H1 (cell line): Measurements from ENCODE around the gene MYH7B. TPM values are rescaled to one million over a fixed set of nuclear protein-coding genes. Genes with fewer than 3 reads are reported as not detected.

Source experiments
- CTCF ChIA-PET: fragments of 300-600 bp; sonication (Branson Sonifier 250); formaldehyde crosslinking; loops from one replicate; lab custom pipeline; 2021; ENCODE audit not compliant: partially characterized antibody; lab: Charles Lee
- POLR2A ChIA-PET: fragments of 300-600 bp; sonication (Branson Sonifier 250); formaldehyde crosslinking; loops from one replicate; lab custom pipeline; 2021; ENCODE audit warnings: inconsistent platforms; ENCODE audit not compliant: partially characterized antibody; lab: Charles Lee
- DNase-seq, 2 experiments: peaks; one replicate each; pipeline versions ENCODE4 v3.0.0 to v3.0.0-alpha.2; 2010 to 2022; ENCODE audit warnings: low spot score in 2 of 2, low read depth in 1 of 2, mixed read lengths in 1 of 2
- FAIRE-seq: peaks from 2 replicates; lab custom pipeline; 2011; peaks lifted over from hg19 to GRCh38; lab: Jason Lieb, UNC
- H2AFZ ChIP-seq: 2 replicates; pipeline ENCODE4 v1.8.1; 2012; ENCODE audit warnings: low read length, inconsistent platforms
- H2AK5ac ChIP-seq: 2 replicates; pipeline ENCODE4 v1.6.1; 2013; ENCODE audit warnings: low read depth, low read length
- H2BK120ac ChIP-seq: replicated peaks from 2 replicates; pipeline ENCODE3; 2013; ENCODE audit warnings: low read depth, low read length, inconsistent platforms
- H2BK12ac ChIP-seq: 2 replicates; pipeline ENCODE4 v1.6.1; 2013; ENCODE audit warnings: low read depth, low read length
- H2BK15ac ChIP-seq: 2 replicates; pipeline ENCODE4 v1.6.1; 2013; ENCODE audit warnings: low read length
- H2BK20ac ChIP-seq: 2 replicates; pipeline ENCODE4 v1.6.1; 2013; ENCODE audit warnings: low read length
- H2BK5ac ChIP-seq: 2 replicates; pipeline ENCODE4 v1.6.1; 2013; ENCODE audit warnings: low read depth, low read length
- H3K14ac ChIP-seq: 2 replicates; pipeline ENCODE4 v1.6.1; 2013; ENCODE audit warnings: inconsistent platforms; ENCODE audit not compliant: insufficient read length
- H3K18ac ChIP-seq: 2 replicates; pipeline ENCODE4 v1.6.1; 2013; ENCODE audit warnings: low read length; ENCODE audit errors: extremely low read depth
- H3K23ac ChIP-seq: 2 replicates; pipeline ENCODE4 v1.6.1; 2013; ENCODE audit warnings: inconsistent platforms; ENCODE audit not compliant: insufficient read length
- H3K23me2 ChIP-seq: 2 replicates; pipeline ENCODE4 v1.6.1; 2013; ENCODE audit warnings: low read depth, low read length
- H3K27ac ChIP-seq: 2 replicates; pipeline ENCODE4 v1.6.1; 2011; ENCODE audit warnings: low read depth, low read length, inconsistent platforms
- H3K27me3 ChIP-seq, 4 experiments: replicated peaks in 1 of 4; 1 replicate in 1 of 4; 2 replicates in 3 of 4; pipeline versions ENCODE4 v1.6.1 to v1.8.1; 2011 to 2013; ENCODE audit warnings: low read length in 3 of 4, mild to moderate bottlenecking in 3 of 4, inconsistent platforms in 2 of 4, mixed read lengths in 2 of 4, moderate library complexity in 1 of 4; ENCODE audit not compliant: control insufficient read depth in 3 of 4, insufficient read depth in 3 of 4; ENCODE audit errors: extremely low read depth in 1 of 4
- H3K36me3 ChIP-seq, 4 experiments: 2 replicates each; pipeline versions ENCODE4 v1.6.1 to v1.8.1; 2011 to 2013; ENCODE audit warnings: mild to moderate bottlenecking in 4 of 4, low read length in 3 of 4, moderate library complexity in 2 of 4, control low read depth in 1 of 4, inconsistent platforms in 1 of 4; ENCODE audit not compliant: insufficient read depth in 4 of 4, control insufficient read depth in 2 of 4
- H3K4ac ChIP-seq: replicated peaks from 2 replicates; pipeline ENCODE3; 2013; ENCODE audit warnings: low read length, low read depth, mixed read lengths, inconsistent platforms; ENCODE audit not compliant: insufficient read length
- H3K4me1 ChIP-seq, 4 experiments: replicated peaks in 1 of 4; 1 replicate in 1 of 4; 2 replicates in 3 of 4; pipeline versions ENCODE4 v1.6.1 to v1.8.1; 2011 to 2013; ENCODE audit warnings: low read length in 3 of 4, inconsistent platforms in 2 of 4, mixed read lengths in 1 of 4; ENCODE audit not compliant: insufficient read depth in 4 of 4, control insufficient read depth in 3 of 4
- H3K4me2 ChIP-seq, 2 experiments: 2 replicates each; pipeline versions ENCODE4 v1.6.1 to v1.8.1; 2011 to 2013; ENCODE audit warnings: low read depth in 2 of 2, low read length in 2 of 2, control low read depth in 1 of 2, inconsistent platforms in 1 of 2, mild to moderate bottlenecking in 1 of 2; ENCODE audit not compliant: insufficient read depth in 1 of 2
- H3K4me3 ChIP-seq, 4 experiments: fragments of 200-600, 300-600 bp in 1 of 4; sonication (generic), shearing (Covaris generic), sonication (Bioruptor Twin) in 1 of 4; 2 replicates each; pipeline versions ENCODE4 v1.5.1 to v1.8.1; 2011 to 2016; ENCODE audit warnings: low read length in 4 of 4, low read depth in 3 of 4, control low read depth in 2 of 4, inconsistent platforms in 2 of 4, mild to moderate bottlenecking in 2 of 4, mixed read lengths in 1 of 4, moderate library complexity in 1 of 4; ENCODE audit not compliant: insufficient read depth in 2 of 4; ENCODE audit errors: extremely low read depth in 1 of 4
- H3K56ac ChIP-seq: replicated peaks from 2 replicates; pipeline ENCODE3; 2013; ENCODE audit warnings: low read depth, mild to moderate bottlenecking, mixed read lengths, low read length, inconsistent platforms; ENCODE audit not compliant: insufficient read length
- H3K79me1 ChIP-seq: 2 replicates; pipeline ENCODE4 v1.6.1; 2013; ENCODE audit warnings: low read depth, low read length, control low read depth
- H3K79me2 ChIP-seq, 2 experiments: 2 replicates each; pipeline versions ENCODE4 v1.6.1 to v1.8.1; 2012 to 2013; ENCODE audit warnings: low read length in 2 of 2, mild to moderate bottlenecking in 2 of 2, inconsistent platforms in 1 of 2; ENCODE audit not compliant: insufficient read depth in 2 of 2, control insufficient read depth in 1 of 2
- H3K9ac ChIP-seq, 4 experiments: replicated peaks in 1 of 4; 1 replicate in 1 of 4; 2 replicates in 3 of 4; pipeline versions ENCODE4 v1.6.1 to v1.8.1; 2011 to 2013; ENCODE audit warnings: low read depth in 3 of 4, low read length in 3 of 4, control low read depth in 2 of 4, mild to moderate bottlenecking in 2 of 4, moderate library complexity in 2 of 4, inconsistent platforms in 1 of 4; ENCODE audit errors: extremely low read depth in 1 of 4
- H3K9me3 ChIP-seq, 2 experiments: 2 replicates each; pipeline versions ENCODE4 v1.6.1 to v1.8.1; 2012 to 2013; ENCODE audit warnings: mild to moderate bottlenecking in 2 of 2, moderate library complexity in 2 of 2, control low read depth in 1 of 2, inconsistent platforms in 1 of 2, low read depth in 1 of 2, low read length in 1 of 2, mixed read lengths in 1 of 2; ENCODE audit not compliant: insufficient read depth in 2 of 2
- H4K20me1 ChIP-seq, 2 experiments: replicated peaks in 1 of 2; 2 replicates each; pipeline versions ENCODE3 to v1.8.1; 2011 to 2013; ENCODE audit warnings: inconsistent platforms in 2 of 2, low read length in 2 of 2, mild to moderate bottlenecking in 1 of 2; ENCODE audit not compliant: insufficient read depth in 2 of 2, control insufficient read depth in 1 of 2
- H4K5ac ChIP-seq: 2 replicates; pipeline ENCODE4 v1.6.1; 2013; ENCODE audit warnings: low read length, low read depth, mixed read lengths, inconsistent platforms; ENCODE audit not compliant: insufficient read length
- H4K8ac ChIP-seq: 2 replicates; pipeline ENCODE4 v1.8.0; 2013; ENCODE audit warnings: mild to moderate bottlenecking, moderate library complexity, low read length, inconsistent platforms; ENCODE audit not compliant: insufficient read depth; ENCODE audit errors: extremely low read depth
- H4K91ac ChIP-seq: replicated peaks from 2 replicates; pipeline ENCODE3; 2013; ENCODE audit warnings: low read length, mixed read lengths, inconsistent platforms; ENCODE audit not compliant: insufficient read length
- CBX5 ChIP-seq: fragments of 300-800, 300-1000 bp; sonication (generic); IDR thresholded peaks from 2 replicates; pipeline ENCODE4 v1.7.1; 2016; ENCODE audit warnings: antibody characterized with exemption, low read length, low read depth
- CHD2 ChIP-seq: IDR thresholded peaks from 2 replicates; pipeline ENCODE4 v1.6.1; 2012; ENCODE audit warnings: low read length, improper control_type of control experiment
- EP300 ChIP-seq, 2 experiments: IDR thresholded peaks; 1 replicate in 1 of 2; 2 replicates in 1 of 2; pipeline ENCODE4 v1.6.1; 2011 to 2012; ENCODE audit warnings: low read depth in 2 of 2, low read length in 2 of 2, mild to moderate bottlenecking in 2 of 2, borderline replicate concordance in 1 of 2, inconsistent platforms in 1 of 2, moderate library complexity in 1 of 2
- GTF2F1 ChIP-seq: IDR thresholded peaks from 2 replicates; pipeline ENCODE4 v1.6.1; 2012; ENCODE audit warnings: low read depth, low read length, improper control_type of control experiment, borderline replicate concordance
- RAD21 ChIP-seq, 2 experiments: IDR thresholded peaks in 1 of 2; conservative IDR thresholded peaks in 1 of 2; 2 replicates each; pipeline ENCODE4 v1.6.1; 2011; ENCODE audit warnings: low read depth in 2 of 2, low read length in 2 of 2, improper control_type of control experiment in 1 of 2, inconsistent platforms in 1 of 2, mild to moderate bottlenecking in 1 of 2, moderate library complexity in 1 of 2
- SIN3A ChIP-seq, 2 experiments: IDR thresholded peaks in 1 of 2; conservative IDR thresholded peaks in 1 of 2; 2 replicates each; pipeline ENCODE4 v1.6.1; 2011 to 2012; ENCODE audit warnings: low read length in 2 of 2, improper control_type of control experiment in 1 of 2, low read depth in 1 of 2, mild to moderate bottlenecking in 1 of 2
- SP1 ChIP-seq: IDR thresholded peaks from 2 replicates; pipeline ENCODE4 v1.6.1; 2011; ENCODE audit warnings: low read depth, low read length
- TEAD4 ChIP-seq: IDR thresholded peaks from 2 replicates; pipeline ENCODE4 v1.6.1; 2012; ENCODE audit warnings: low read depth, low read length, inconsistent platforms, mixed read lengths
- WGBS, 2 experiments: shearing (Covaris generic) in 1 of 2; methylation state at CpG; one replicate each; pipeline versions ENCODE4 v1.1.6 to v1.1.7; 2013 to 2015; ENCODE audit warnings: low lambda C conversion rate in 2 of 2, mixed read lengths in 2 of 2, inconsistent platforms in 1 of 2, low coverage in 1 of 2, missing lambda C conversion rate in 1 of 2; ENCODE audit not compliant: insufficient replicate concordance in 2 of 2, insufficient coverage in 1 of 2, insufficient read length in 1 of 2; ENCODE audit errors: extremely low coverage in 1 of 2, missing lambda C conversion rate in 1 of 2; 5-methylcytosine and 5-hydroxymethylcytosine counted together
- polyA plus RNA-seq, 7 experiments: library from polyadenylated mRNA; depleted of rRNA in 3 of 7; stranded (reverse) in 5 of 7; unstranded in 2 of 7; fragments of >200 nt in 5 of 7; fragments of 200-250 nt in 2 of 7; gene quantifications; 1 replicate in 5 of 7; 2 replicates in 1 of 7; 4 replicates in 1 of 7; pipeline versions ENCODE4 v1.2.1 to v1.2.3, GENCODE V29; 2011 to 2013; ENCODE audit warnings: missing spikeins in 2 of 7, mixed read lengths in 2 of 7
- total RNA-seq: library from RNA; stranded (reverse); fragmentation: NEBNext Ultra II Directional; extraction: Animal tissue kit (Norgen Biotek cat#: 25700); gene quantifications from 2 replicates; pipeline ENCODE4 v1.2.1, GENCODE V29; 2021

MYH7B gene
- total and polyA plus RNA-seq, 2 of the 8 experiments (the other 6 are each of a cell fraction or from before 2014, with no cell fraction given): 0.15 to 0.30 TPM

DNA sequence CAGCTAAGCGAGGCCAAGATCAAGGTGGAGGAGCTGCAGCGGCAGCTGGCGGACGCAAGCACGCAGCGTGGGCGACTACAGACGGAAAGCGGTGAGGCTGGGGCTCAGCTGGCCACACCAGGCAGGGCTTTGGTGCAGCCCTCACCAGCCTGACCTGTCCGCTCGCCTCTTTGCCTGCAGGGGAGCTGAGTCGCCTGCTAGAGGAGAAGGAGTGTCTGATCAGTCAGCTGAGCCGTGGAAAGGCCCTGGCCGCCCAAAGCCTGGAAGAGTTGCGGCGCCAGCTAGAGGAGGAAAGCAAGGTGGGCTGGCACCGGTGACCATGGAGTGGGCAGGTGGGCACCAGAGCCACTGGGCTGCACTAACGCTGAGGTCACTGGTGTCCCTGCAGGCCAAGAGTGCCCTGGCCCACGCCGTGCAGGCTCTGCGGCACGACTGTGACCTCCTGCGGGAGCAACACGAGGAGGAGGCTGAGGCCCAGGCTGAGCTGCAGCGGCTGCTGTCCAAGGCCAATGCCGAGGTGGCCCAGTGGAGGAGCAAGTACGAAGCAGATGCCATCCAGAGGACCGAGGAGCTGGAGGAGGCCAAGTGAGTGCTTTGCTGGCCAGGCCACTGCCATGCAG is 42.8 kb downstream of the MYH7B start:
- no peaks in the 10 kb centered on the region for H3K79me2 ChIP-seq
- WGBS, 2 experiments: 93% methylated on average over 28 of the region's 28 CpGs; no CpG with 5 or more reads in 1 of the 2 experiments
- H4K8ac ChIP-seq: no peak overlapping the region
- H3K4ac ChIP-seq: peak overlapping the region; percentile 75
- ChIA-PET POLR2A (interaction anchor here (1.1 to 1.7 kb wide), 6 partner anchors 11 to 63 kb away, joined by 3 to 4 read pairs (median 4); partner anchors contain the start of genes GSS and MYH7B), CTCF (interaction anchor here (0.5 to 4.7 kb wide), 22 partner anchors 12 to 270 kb away, joined by 3 to 64 read pairs (median 4); partner anchors contain the start of genes ACSS2 and GGT7)
- H3K18ac ChIP-seq: no peak overlapping the region
- H3K27ac ChIP-seq: no peak overlapping the region
- 0 out of 2 replicates have a peak overlapping the region, but pooled peaks have one; percentile 24 for H2BK5ac ChIP-seq
- H3K4me1 ChIP-seq: peaks cover 0 to 2% (median 0%) of the 10 kb centered on the region in 4 experiments; a peak in 2 of 7 replicates
- H3K23ac ChIP-seq: no peak overlapping the region
- H3K9ac ChIP-seq: no peak overlapping the region
- H3K4me3 ChIP-seq: no peak overlapping the region
- peaks cover 4 to 26% (median 20%) of the 10 kb centered on the region in 4 experiments; a peak in 5 of 8 replicates for H3K36me3 ChIP-seq
- no peak overlapping the region for H4K5ac ChIP-seq
- no peak overlapping the region for H3K14ac ChIP-seq
- no peak overlapping the region for H2BK20ac ChIP-seq
- H3K27me3 ChIP-seq: no peaks in the 10 kb centered on the region
- no peaks in the 10 kb centered on the region for H3K79me1 ChIP-seq
- no peak overlapping the region for H2BK15ac ChIP-seq
- no peak overlapping the region; the same call in 1 of the 2 replicates for H2AK5ac ChIP-seq
- FAIRE-seq: no peak
- no peak overlapping the region for H3K4me2 ChIP-seq
- H2AFZ ChIP-seq: no peak overlapping the region
- no peak overlapping the region for H3K56ac ChIP-seq
- H2BK120ac ChIP-seq: no peak overlapping the region
- H3K9me3 ChIP-seq: no peaks in the 10 kb centered on the region
- H4K20me1 ChIP-seq: peaks cover 6 to 9% of the 10 kb centered on the region in 2 experiments
- no peak overlapping the region for H4K91ac ChIP-seq
- H3K23me2 ChIP-seq: no peaks in the 10 kb centered on the region; the same call in 1 of the 2 replicates
- H2BK12ac ChIP-seq: no peak overlapping the region
- peak in 1 of 2 experiments; percentile 66 for DNase-seq
- peak in 1 of 2 experiments; percentile 40; a peak in 1 of 4 replicates for TF ChIP-seq SIN3A (conservative IDR thresholded peaks at IDR 0.05 in 1 of 2, IDR thresholded peaks at IDR 0.05 in 1 of 2; ENCODE audit: low read depth in 1 of 2, low read length in 2 of 2)
- no peak for TF ChIP-seq CBX5
- TF ChIP-seq CHD2: no peak
- TF ChIP-seq TEAD4: no peak
- TF ChIP-seq RAD21 (IDR thresholded peaks at IDR 0.05 in 1 of 2, conservative IDR thresholded peaks at IDR 0.05 in 1 of 2; ENCODE audit: low read depth in 2 of 2, low read length in 2 of 2): peak; percentile 72 to 79
- no peak for TF ChIP-seq GTF2F1
- no peak for TF ChIP-seq EP300 (IDR thresholded peaks at IDR 0.05; ENCODE audit: borderline replicate concordance in 1 of 2, low read depth in 2 of 2, low read length in 2 of 2)
- TF ChIP-seq SP1: no peak
